ENCODE results near the gene TRIM17.

TRIM17 gene

GRCh38 chr1:228373004-228373680 is 43.5 kb downstream of the TRIM17 start:
- H3K4me3 ChIP-seq (ENCODE audit: low read depth, low read length) = no peak overlapping the region
- CTCF ChIA-PET = no interaction called here
- POLR2A ChIA-PET = no interaction called here
- no peak for DNase-seq (ENCODE audit: low read depth, low spot score)
- TF ChIP-seq CTCF (IDR thresholded peaks at IDR 0.05; ENCODE audit: insufficient read depth, low read length, missing control alignments) = no peak

- ChIA-PET CTCF (no interaction called here), POLR2A (no interaction called here)
- TF ChIP-seq CTCF (IDR thresholded peaks at IDR 0.05; ENCODE audit: insufficient read depth, low read length, missing control alignments) = no peak
- DNase-seq (ENCODE audit: low read depth, low spot score) = no peak
- no peak overlapping the region for H3K4me3 ChIP-seq (ENCODE audit: low read depth, low read length)
Observed at GRCh38 chr1:228372183-228373003, 44.3 kb downstream of the TRIM17 start.

GRCh38 chr1:228371741-228372182 is 44.9 kb downstream of the TRIM17 start:
- TF ChIP-seq CTCF (IDR thresholded peaks at IDR 0.05; ENCODE audit: insufficient read depth, low read length, missing control alignments) = no peak
- ChIA-PET CTCF (no interaction called here), POLR2A (no interaction called here)
- DNase-seq (ENCODE audit: low read depth, low spot score) = no peak
- H3K4me3 ChIP-seq (ENCODE audit: low read depth, low read length) = no peak overlapping the region

GRCh38 chr1:228370941-228371740 is 45.5 kb downstream of the TRIM17 start:
- H3K4me3 ChIP-seq (ENCODE audit: low read depth, low read length) = no peak overlapping the region
- ChIA-PET POLR2A (no interaction called here), CTCF (no interaction called here)
- TF ChIP-seq CTCF (IDR thresholded peaks at IDR 0.05; ENCODE audit: insufficient read depth, low read length, missing control alignments) = no peak
- no peak for DNase-seq (ENCODE audit: low read depth, low spot score)

GRCh38 chr1:228370439-228370940 is 46.2 kb downstream of the TRIM17 start:
- no peak overlapping the region for H3K4me3 ChIP-seq (ENCODE audit: low read depth, low read length)
- DNase-seq (ENCODE audit: low read depth, low spot score) = no peak
- CTCF ChIA-PET = no interaction called here
- no peak for TF ChIP-seq CTCF (IDR thresholded peaks at IDR 0.05; ENCODE audit: insufficient read depth, low read length, missing control alignments)
- POLR2A ChIA-PET = no interaction called here

Data from AG04449 (cell line).